GM12892 (cell line): Measurements from ENCODE around the gene ARHGEF10L.

Source experiments
- DNase-seq: peaks from one replicate; pipeline ENCODE4 v3.0.0; 2011; ENCODE audit not compliant: insufficient read length
- FAIRE-seq: peaks from 2 replicates; lab custom pipeline; 2011; peaks lifted over from hg19 to GRCh38; lab: Jason Lieb, UNC
- POLR2A ChIP-seq: IDR thresholded peaks from 2 replicates; pipeline ENCODE4 v1.6.1; 2011; ENCODE audit warnings: low read depth, low read length, control low read depth
- POLR2AphosphoS5 ChIP-seq: IDR thresholded peaks from 2 replicates; pipeline ENCODE4 v1.6.1; 2011; ENCODE audit warnings: low read depth, low read length, control low read depth
- TAF1 ChIP-seq: IDR thresholded peaks from 2 replicates; pipeline ENCODE4 v1.6.1; 2011; ENCODE audit warnings: low read depth, mild to moderate bottlenecking, control low read depth, low read length, borderline replicate concordance

The ARHGEF10L gene

DNA sequence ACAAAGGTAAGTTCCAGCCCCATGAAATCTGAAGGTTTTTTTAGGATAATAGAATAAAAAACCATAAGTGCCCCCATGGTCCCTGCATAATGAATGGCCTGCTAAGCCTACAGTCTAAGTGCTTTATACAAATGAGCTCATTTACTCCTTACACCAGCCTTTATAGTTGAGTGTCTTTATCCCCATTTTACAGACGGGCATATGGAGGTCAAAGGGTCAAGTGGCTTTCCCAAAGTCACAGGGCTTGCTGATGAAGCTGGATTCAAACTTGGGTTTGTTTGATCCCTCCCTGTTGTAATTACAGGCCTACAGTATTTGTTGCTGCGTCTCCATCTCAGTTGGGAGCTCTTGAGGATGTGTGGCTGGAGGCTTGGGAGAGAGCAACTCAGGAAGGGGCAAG lies 28.3 kb upstream of the ARHGEF10L start:
- TF ChIP-seq TAF1 = no peak
- FAIRE-seq (no peak), DNase-seq (no peak)

DNA sequence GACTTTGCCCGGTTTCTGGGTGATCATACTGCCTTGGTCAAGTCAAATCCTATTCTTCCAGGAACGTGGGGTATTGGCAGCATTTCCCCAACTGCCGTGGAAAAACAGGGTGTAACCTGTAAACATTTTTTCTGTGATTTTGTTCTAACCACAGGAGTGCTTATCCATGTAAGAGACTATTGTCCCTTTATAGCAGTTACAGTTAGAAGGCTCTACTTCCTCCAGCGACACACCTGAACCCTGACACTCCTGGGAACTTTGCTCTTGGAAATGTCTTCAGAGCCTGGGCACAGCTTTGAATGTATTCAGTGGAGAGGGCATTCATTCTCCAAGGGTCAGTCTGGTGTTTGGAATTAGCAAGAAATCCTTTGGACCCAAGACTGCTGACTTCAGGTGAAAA lies 26.4 kb upstream of the ARHGEF10L start:
- FAIRE-seq = no peak
- DNase-seq = no peak
- no peak for TF ChIP-seq TAF1
- no peak for TF ChIP-seq POLR2A
- no peak for TF ChIP-seq POLR2AphosphoS5

DNA sequence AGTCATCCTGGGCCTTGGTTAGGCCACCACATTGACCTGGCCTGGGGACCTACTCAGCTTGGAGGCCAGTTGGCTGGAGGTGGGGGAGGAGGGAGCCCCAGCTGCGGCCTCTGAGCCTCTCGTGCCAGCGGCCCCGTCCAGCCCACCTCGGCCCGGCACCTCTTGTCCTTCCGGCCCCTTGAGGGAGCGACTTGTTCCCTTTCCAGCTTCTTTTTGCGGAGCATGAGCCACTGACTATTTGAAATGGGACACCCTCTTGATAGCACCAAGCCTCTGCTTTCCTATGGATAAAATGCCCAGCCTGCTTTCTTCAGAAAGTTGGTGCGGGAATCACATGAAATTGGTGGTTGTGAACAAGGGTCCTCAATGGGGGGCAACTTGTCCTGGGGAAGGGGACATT lies 24.7 kb upstream of the ARHGEF10L start:
- TF ChIP-seq POLR2A (no peak), POLR2AphosphoS5 (no peak), TAF1 (no peak)
- DNase-seq (no peak), FAIRE-seq (no peak)

DNA sequence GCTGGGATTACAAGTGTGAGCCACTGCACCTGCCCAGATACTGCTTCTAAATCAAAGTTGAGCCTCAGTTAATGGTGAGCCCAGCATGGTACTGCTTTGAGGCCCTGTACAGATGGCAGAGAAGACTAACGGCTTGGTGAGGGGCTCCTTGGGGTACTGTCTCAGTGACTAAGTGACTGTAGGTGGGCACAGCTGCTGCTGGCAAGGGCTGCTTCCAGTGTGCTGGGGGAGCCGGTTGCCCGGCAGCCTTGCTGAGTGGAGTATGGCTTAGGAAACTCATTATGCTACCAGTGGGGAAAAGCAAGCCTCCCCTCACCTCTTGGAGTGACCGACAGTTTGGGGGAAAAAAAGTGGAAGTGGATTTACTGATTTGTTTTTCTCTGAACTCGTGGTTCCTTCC lies 23.6 kb upstream of the ARHGEF10L start:
- no peak for TF ChIP-seq POLR2A
- no peak for TF ChIP-seq TAF1
- no peak for TF ChIP-seq POLR2AphosphoS5
- FAIRE-seq (no peak), DNase-seq (no peak)

DNA sequence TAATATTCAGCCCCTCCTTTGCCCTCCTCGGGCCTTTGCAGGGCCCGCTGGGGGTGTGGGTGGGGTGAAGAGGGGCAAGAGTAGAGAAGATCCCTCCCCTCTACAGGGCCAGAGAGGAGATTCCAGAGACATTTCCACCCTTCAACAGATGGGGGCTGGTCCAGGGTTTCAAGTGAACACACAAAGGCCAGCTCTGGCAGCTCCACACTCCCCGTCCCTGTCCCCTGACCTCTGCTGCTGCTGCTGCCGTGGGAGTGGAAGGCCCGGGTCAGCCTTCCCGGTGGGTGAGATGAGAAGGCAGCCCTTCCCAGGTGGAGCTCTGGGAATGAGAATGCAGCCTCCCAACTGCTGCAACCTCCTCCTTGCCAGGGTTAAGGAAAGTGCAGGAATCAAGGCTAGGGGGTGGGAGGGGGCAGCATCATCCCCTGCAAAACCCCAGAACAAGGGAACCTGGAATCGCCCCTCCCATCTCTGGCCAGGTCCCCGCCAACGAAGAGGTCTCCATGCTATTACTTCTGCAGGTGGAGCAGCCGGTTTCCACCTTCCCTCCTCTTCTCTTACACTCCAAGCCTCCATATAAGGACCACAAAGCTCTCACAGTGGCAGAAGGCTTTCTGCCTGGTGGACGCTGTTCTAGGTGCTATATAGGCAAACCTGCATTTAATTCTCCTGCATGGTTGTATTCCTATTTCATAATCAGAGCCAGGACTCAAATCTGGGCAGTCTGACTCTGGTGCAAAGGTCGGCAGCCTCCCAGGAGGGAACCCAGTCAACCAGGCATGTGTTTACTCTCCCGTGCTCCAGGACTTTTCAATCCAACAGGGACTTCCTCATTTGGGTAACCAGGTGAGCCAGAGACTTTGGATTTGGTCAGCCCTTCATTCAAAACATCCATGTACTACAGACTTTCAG lies 22.9 kb upstream of the ARHGEF10L start:
- no peak for DNase-seq
- TF ChIP-seq POLR2AphosphoS5 (no peak), POLR2A (no peak), TAF1 (no peak)
- FAIRE-seq = no peak

DNA sequence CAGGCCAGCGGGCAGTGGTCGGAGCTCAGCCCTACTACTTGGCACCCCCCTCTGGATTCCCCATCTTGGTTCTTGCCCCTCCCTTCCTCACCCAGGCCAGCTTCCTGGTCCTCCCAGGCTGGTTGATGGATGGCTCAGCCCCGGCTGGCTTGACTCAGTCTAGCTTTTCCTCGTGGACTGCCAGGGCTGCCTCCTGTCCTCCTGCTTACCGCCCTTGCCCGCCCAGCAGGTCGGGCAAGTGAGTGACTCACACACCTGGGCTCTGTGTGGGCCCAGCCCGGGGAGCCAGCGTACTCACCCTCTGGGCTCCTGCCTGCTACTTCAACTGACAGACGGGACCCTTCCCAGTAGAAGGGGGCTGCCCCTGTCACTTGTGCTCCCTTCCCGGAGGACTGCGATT lies 19.5 kb upstream of the ARHGEF10L start:
- FAIRE-seq (no peak), DNase-seq (no peak)
- no peak for TF ChIP-seq POLR2A
- TF ChIP-seq TAF1 = no peak
- no peak for TF ChIP-seq POLR2AphosphoS5

DNA sequence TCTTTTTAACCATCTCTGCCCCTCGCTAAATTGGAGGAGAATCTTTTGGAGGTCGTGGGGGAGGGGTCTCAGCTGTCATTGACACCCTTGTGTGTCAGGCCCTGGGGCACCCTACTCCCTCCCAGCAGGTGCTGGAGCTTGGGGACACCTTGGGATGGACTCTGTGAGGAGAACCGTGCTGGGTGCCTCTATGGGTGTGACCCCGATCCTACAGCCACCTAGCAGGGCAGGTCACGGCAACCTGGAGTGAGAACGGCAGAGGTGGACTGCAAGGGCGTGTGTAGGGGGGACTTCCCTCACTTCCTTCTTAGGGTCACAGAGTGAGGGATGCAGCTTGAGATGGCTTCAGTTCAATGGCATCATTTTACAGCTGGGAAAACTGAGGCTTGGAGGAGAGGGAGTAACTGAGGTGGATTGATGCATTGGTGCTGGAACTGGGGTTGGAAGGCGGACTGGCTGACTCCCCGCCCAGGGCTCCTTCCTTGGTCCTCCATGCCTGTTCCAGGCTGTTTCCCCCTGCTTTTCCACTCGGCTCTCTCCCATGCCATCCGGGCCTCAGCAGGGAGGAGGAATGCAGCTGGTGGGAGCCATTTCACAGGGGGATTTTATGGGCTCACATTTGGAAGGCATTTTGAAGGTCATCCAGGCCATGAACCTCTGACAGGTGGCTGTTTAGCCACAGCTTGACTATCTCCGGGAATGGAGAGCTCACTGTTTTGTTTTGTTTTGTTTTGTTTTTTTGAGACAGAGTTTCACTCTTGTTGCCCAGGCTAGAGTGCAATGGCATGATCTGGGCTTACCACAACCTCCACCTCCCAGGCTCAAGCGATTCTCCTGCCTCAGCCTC lies 18.8 kb upstream of the ARHGEF10L start:
- FAIRE-seq (no peak), DNase-seq (no peak)
- TF ChIP-seq TAF1 (no peak), POLR2AphosphoS5 (no peak), POLR2A (no peak)

DNA sequence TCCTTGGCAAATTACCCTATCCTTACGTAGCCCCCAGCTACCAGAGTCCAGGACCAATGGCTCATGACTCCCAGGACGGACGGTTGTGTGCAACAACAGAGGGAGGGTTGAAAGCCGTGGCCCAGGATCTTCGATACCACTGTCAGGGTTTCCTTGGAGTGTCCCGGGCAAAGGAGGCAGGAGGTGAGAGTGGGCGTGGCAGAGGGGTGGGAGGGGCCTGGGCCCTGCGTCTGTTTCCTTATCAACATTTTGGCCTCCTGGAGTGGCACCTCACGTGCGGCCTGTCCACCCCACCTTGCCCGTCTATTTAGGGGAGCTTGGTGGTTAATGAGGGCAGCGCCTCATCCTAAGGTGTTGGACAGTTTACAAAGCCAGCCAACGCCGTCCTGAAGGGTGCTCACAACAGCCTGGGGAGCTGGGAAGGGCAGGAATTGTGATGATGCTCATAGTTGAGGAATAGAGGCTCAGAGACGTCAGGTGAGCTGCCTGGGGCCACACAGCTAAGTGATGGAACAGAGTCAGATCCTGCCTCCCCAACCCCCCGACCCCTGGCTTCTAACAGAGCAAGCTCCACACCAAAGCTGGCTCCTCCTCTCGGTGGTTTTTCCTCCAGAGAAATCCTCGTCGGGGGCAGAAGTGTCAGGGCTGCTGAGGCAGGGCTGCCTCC lies 17.4 kb upstream of the ARHGEF10L start:
- no peak for TF ChIP-seq TAF1
- no peak for TF ChIP-seq POLR2A
- no peak for TF ChIP-seq POLR2AphosphoS5
- DNase-seq (no peak), FAIRE-seq (no peak)

DNA sequence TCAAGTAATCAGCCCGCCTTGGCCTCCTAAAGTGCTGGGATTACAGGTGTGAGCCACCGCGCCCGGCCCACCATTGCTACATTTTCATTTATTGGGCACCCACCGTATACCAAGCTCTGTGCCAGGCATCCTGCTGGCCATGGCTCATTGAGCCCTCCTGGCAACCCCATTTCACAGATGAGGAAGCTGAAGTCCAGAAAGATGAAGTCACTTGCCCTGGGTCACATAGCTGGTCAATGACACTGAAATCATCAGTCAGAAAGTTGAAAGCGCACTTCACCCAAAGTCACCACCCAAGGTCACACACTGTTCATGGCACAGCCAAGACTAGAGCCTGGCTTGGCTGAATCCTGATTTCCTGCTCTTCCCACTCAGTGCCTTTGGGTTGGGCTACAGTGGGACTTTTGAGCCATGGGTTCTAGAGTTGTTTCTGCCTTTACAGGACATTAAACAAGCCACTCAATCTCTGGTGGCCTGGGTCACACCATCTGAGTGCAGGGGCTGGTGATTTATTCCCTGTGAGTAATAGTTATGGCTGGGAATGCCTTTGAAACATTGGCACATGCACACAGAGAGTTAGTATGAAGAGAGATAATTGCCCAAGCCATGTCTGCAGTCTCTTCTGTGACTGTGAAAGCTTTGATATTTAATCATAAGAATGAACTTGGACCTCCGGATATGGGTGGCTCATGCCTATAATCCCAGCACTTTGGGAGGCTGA lies 16.0 kb upstream of the ARHGEF10L start:
- FAIRE-seq (no peak), DNase-seq (no peak)
- TF ChIP-seq TAF1 = no peak
- TF ChIP-seq POLR2AphosphoS5 = no peak
- TF ChIP-seq POLR2A = no peak

DNA sequence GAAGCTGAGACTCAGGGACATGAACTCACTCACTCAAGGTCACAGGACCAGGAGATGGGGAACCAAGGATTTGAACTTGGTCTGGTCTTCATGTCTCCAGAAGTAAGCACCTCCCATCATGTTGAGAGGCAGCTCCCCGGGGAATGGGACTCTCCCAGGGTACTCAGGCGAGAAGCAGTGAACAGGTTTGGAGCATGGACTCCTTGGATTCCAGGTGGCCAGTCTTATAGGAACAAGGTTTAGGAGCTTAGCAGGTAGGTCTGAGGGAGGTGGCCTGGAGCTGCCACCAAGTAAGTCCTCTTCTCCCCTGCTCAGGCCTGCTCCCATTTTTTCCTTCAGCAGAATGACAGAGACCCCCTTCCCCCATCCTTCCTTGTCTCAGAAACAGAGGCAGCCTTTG lies 14.9 kb upstream of the ARHGEF10L start:
- no peak for TF ChIP-seq POLR2AphosphoS5
- no peak for TF ChIP-seq TAF1
- no peak for TF ChIP-seq POLR2A
- FAIRE-seq (no peak), DNase-seq (no peak)
